GM18517 (cell line): ENCODE measurements around the gene SDK1.
"Not testable (repeated sequence)": the region's sequence is repeated elsewhere in the genome, so short reads cannot be mapped to it uniquely, and the experiment has no call there.

Experiments
- ATAC-seq: cut with Tn5 transposase; IDR thresholded peaks from one replicate; pipeline ENCODE4 v1.9.1; 2021; ENCODE audit warnings: mild to moderate bottlenecking, moderate library complexity; ENCODE audit not compliant: unreplicated experiment

Gene SDK1

GRCh38 chr7:4079366-4079765 lies 778.3 kb downstream of the SDK1 start:
- no peak for ATAC-seq

GRCh38 chr7:4079956-4080355 lies 778.9 kb downstream of the SDK1 start:
- no peak for ATAC-seq

- no peak for ATAC-seq
Observed at GRCh38 chr7:4080954-4081353, 779.9 kb downstream of the SDK1 start.

- ATAC-seq, result no peak
Observed at GRCh38 chr7:4083513-4083912, 782.5 kb downstream of the SDK1 start.

- ATAC-seq, result no peak
Observed at GRCh38 chr7:4084271-4084670, 783.2 kb downstream of the SDK1 start.

GRCh38 chr7:4085937-4086691 lies 785.1 kb downstream of the SDK1 start:
- ATAC-seq, result no peak

- no peak for ATAC-seq
Observed at GRCh38 chr7:4086723-4087122, 785.7 kb downstream of the SDK1 start.

- no peak for ATAC-seq
Observed at GRCh38 chr7:4091767-4092166, 790.7 kb downstream of the SDK1 start.

GRCh38 chr7:4093035-4093434 lies 792.0 kb downstream of the SDK1 start:
- no peak for ATAC-seq

- no peak for ATAC-seq
Observed at GRCh38 chr7:4093483-4093882, 792.4 kb downstream of the SDK1 start.

GRCh38 chr7:4094158-4094557 lies 793.1 kb downstream of the SDK1 start:
- ATAC-seq, result not testable (repeated sequence)

- no peak for ATAC-seq
Observed at GRCh38 chr7:4097001-4097609, 796.1 kb downstream of the SDK1 start.

- no peak for ATAC-seq
Observed at GRCh38 chr7:4098169-4098568, 797.1 kb downstream of the SDK1 start.

GRCh38 chr7:4099651-4100050 lies 798.6 kb downstream of the SDK1 start:
- ATAC-seq, result no peak

- no peak for ATAC-seq
Observed at GRCh38 chr7:4100148-4100547, 799.1 kb downstream of the SDK1 start.

- no peak for ATAC-seq
Observed at GRCh38 chr7:4100691-4101090, 799.6 kb downstream of the SDK1 start.

GRCh38 chr7:4102231-4102841 lies 801.3 kb downstream of the SDK1 start:
- no peak for ATAC-seq

GRCh38 chr7:4103352-4104091 lies 802.5 kb downstream of the SDK1 start:
- no peak for ATAC-seq

GRCh38 chr7:4107839-4108238 lies 806.8 kb downstream of the SDK1 start:
- ATAC-seq, result no peak

GRCh38 chr7:4108951-4109350 lies 807.9 kb downstream of the SDK1 start:
- no peak for ATAC-seq

GRCh38 chr7:4109481-4110110 lies 808.5 kb downstream of the SDK1 start:
- ATAC-seq, result no peak
